Duodenal mucosa (tissue), 2 donors: Measurements from ENCODE around the gene NR2C1.
"Not testable (repeated sequence)": the region's sequence is repeated elsewhere in the genome, so short reads cannot be mapped to it uniquely, and the experiment has no call there.

Experiments used
- H3K27ac ChIP-seq: one replicate; pipeline ENCODE4 v1.7.0; 2013; ENCODE audit warnings: low read depth, low read length
- H3K27me3 ChIP-seq, 2 donors: one replicate each; pipeline ENCODE4 v1.7.0; 2013; ENCODE audit warnings: low read length in 2 of 2, control low read depth in 1 of 2; ENCODE audit not compliant: insufficient read depth in 2 of 2, control insufficient read depth in 1 of 2
- H3K36me3 ChIP-seq, 2 donors: one replicate each; pipeline ENCODE4 v1.7.0; 2013; ENCODE audit warnings: low read length in 2 of 2, control low read depth in 1 of 2; ENCODE audit not compliant: insufficient read depth in 2 of 2, control insufficient read depth in 1 of 2
- H3K4me1 ChIP-seq, 2 donors: one replicate each; pipeline ENCODE4 v1.7.0; 2013; ENCODE audit warnings: low read length in 2 of 2, control low read depth in 1 of 2; ENCODE audit not compliant: insufficient read depth in 2 of 2, control insufficient read depth in 1 of 2
- H3K4me3 ChIP-seq, 2 donors: one replicate each; pipeline ENCODE4 v1.7.0; 2013; ENCODE audit warnings: low read length in 2 of 2, low read depth in 1 of 2
- H3K9ac ChIP-seq, 2 donors: one replicate each; pipeline ENCODE4 v1.7.0; 2013; ENCODE audit warnings: low read length in 2 of 2, low read depth in 1 of 2
- H3K9me3 ChIP-seq, 2 donors: one replicate each; pipeline ENCODE4 v1.7.0; 2013; ENCODE audit warnings: low read length in 2 of 2, control low read depth in 1 of 2; ENCODE audit not compliant: control insufficient read depth in 1 of 2

NR2C1 gene

DNA sequence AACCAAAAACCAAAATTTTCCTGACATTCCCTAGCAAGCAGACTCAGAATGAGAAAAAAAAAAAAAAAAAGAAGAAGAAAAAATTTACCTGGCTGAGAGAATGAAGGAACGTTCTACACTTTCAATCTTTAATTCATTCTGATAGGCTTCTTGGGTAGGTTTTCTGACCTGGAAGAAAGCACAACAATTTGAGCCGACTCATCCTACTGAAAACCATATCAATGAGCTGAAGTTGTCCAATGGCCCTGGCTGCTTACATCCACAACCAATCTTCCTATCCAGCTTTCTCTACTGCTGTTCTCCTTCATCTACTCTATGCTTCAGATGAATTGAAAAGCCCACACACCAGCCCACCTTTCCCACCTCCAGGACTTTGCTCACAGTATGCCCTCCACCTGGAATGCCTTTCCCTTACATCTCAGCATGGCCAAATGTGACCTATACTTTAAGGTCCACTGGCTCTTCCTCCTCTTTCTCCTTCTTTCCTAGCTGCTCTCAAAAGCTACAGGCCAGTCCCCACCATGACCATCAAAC, 31.6 kb upstream of the NR2C1 start:
- H3K36me3 ChIP-seq: no peaks in the 10 kb centered on the region

DNA sequence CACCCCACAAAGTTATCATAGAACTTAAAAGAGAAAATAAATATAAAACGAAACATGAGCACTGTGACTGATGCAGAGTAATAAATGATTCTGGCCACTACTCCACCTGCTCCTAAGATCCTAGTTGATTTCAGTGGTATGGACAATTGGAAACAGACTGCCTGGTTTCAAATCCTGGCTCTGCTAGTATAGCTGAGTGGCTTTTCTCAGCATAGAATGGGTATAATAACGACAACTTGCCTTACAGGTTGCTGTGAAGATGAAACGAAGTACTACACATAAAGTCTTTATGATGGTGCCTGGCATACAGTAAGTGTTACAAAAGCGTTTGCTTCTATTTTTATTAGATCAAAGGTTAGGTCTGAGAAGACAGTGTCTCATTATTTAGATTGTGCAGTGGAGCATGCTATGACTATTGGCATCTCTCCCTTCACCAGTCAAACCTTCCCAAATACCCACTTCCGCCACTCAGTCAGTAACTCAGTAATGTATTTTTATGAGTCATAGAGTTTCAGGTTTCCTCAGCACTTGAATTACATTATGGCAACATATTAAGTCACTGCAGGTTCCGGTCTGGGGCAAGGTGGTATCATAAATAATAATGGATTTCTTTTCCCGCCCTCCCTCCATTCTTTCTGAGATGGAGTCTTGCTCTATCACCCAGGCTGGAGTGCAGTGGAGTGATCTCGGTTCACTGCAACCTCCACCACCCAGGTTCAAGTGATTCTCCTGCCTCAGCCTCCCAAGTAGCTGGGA, 29.7 kb upstream of the NR2C1 start:
- Histone ChIP-seq H3K9ac (no peak overlapping the region), H3K4me3 (no peak overlapping the region), H3K36me3 (no peaks in the 10 kb centered on the region), H3K4me1 (peaks cover 5 to 12% of the 10 kb centered on the region in 2 donors), H3K9me3 (no peaks in the 10 kb centered on the region), H3K27me3 (no peaks in the 10 kb centered on the region), H3K27ac (no peak overlapping the region)

More for the DNA sequence above, 31.6 kb upstream of the NR2C1 start:
- H3K4me3 ChIP-seq: no peak overlapping the region
- no peaks in the 10 kb centered on the region for H3K9me3 ChIP-seq
- H3K27ac ChIP-seq: no peak overlapping the region
- H3K4me1 ChIP-seq: peaks cover 0 to 7% of the 10 kb centered on the region in 2 donors
- no peak overlapping the region for H3K9ac ChIP-seq
- no peaks in the 10 kb centered on the region for H3K27me3 ChIP-seq

DNA sequence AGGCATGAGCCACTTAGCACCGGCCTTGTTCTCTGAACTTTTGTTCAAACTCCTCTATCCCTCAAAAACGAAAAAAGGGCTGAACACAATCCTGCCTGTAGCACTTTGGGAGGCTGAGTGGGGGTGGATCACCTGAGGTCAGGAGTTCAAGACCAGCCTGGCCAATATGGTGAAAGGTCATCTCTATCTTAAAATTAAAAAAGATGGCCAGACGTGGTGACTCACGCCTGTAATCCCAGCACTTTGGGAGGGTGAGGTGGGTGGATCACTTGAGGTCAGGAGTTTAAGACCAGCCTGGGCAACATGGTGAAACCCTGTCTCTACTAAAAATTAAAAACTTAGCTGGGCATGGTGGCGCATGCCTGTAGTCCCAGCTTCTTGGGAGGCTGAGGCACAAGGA, 28.5 kb upstream of the NR2C1 start:
- H3K36me3 ChIP-seq, H3K4me3 ChIP-seq, H3K27me3 ChIP-seq, H3K9me3 ChIP-seq, H3K9ac ChIP-seq, H3K27ac ChIP-seq: not testable (repeated sequence)
- H3K4me1 ChIP-seq: peaks cover 8 to 19% of the 10 kb centered on the region in 2 donors

DNA sequence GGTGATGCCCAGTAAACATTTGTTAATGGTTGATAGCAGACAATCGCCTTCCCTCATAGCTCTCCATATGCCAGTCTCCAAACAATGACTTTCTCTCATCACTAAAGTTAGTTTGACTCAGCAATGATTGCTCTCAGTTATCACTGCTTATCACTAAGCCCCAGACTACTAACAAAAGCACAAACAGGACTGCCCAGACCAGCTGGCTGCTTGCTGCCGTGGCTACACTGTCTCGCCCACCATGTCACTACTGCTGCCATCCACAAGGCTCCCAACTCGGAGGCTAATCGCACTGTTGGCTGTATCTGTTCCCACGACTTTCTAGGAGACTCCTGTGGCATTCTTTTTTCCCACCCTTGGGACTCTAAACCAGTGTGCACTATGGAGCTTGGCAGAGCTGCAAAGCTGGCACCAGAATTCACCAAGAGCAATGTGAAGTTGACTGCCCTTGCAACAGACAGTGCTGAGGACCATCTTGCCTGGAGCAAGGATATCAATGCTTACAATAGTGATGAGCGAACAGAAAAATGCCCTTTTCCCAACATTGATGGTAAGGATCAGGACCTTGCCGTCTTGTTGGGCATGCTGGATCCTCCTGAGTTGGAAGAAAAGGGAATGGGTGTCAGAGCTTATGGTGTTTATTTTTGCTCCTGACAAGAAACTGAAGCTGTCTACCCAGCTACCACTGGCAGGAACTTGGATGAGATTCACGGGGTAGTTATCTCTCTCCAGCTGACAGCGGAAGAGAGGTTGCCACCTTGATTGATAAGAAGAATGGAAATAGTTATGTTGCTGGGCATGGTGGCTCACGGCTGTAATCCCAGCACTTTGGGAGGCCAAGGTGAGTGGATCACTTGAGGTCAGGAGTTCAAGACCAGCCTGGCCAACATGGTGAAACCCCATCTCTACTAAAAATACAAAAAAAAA, 27.1 kb upstream of the NR2C1 start:
- Histone ChIP-seq H3K36me3 (no peaks in the 10 kb centered on the region), H3K27ac (no peak overlapping the region)

DNA sequence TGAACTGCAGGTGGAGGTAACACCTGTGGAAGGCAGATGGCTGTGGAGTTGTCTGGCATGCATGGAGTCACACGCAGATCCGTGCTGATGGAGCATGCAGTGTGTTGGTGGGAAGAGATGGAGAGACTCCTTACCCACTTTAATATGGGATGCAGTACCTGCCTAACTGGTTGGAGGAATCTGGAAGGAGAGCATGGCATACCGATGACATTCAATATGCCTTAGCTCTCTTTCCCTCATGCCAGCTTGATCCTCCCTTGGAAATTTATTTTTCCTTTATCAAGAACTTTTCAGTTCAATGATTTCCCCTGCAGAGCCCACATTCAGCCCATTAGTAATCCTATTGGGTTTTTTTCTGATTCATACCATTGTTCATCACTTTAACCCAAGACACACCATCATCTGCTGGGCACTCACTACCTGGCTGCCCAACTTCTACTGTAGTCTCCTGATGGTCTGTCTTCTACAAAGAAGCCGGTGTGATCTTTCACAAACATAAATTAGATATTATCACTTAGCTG, 25.9 kb upstream of the NR2C1 start:
- no peaks in the 10 kb centered on the region for H3K36me3 ChIP-seq
- H3K9me3 ChIP-seq: no peaks in the 10 kb centered on the region
- H3K27ac ChIP-seq: no peak overlapping the region
- no peaks in the 10 kb centered on the region for H3K27me3 ChIP-seq
- no peak overlapping the region for H3K9ac ChIP-seq
- no peak overlapping the region for H3K4me3 ChIP-seq
- H3K4me1 ChIP-seq: peaks cover 8 to 25% of the 10 kb centered on the region in 2 donors

More for the DNA sequence above, 27.1 kb upstream of the NR2C1 start:
- Histone ChIP-seq H3K27me3 (no peaks in the 10 kb centered on the region), H3K4me3 (no peak overlapping the region), H3K4me1 (peaks cover 8 to 25% of the 10 kb centered on the region in 2 donors), H3K9me3 (no peaks in the 10 kb centered on the region), H3K9ac (no peak overlapping the region)

DNA sequence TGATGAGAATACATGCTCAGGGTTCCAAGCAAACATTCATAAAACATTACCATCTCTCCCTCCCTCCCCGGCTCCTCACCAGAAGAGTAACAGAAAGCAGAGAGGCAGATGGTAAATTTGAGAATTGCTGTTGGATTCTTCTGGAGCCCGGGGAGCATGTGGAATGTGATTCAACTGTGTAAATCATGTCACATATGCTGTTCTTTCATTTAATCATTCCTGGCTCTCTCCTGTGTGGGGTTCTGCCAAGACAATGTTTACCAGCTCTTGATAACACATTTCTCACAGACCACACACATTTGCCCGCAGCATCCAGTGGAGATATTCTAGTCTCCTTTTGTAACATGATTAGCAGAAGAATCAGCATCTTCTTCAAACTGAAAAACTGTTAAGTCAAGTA, 23.4 kb upstream of the NR2C1 start:
- no peaks in the 10 kb centered on the region for H3K27me3 ChIP-seq
- H3K9me3 ChIP-seq: no peaks in the 10 kb centered on the region
- no peak overlapping the region for H3K4me3 ChIP-seq
- no peak overlapping the region for H3K9ac ChIP-seq
- H3K27ac ChIP-seq: no peak overlapping the region
- peaks cover 0 to 4% of the 10 kb centered on the region in 2 donors for H3K36me3 ChIP-seq
- H3K4me1 ChIP-seq: peaks cover 8 to 18% of the 10 kb centered on the region in 2 donors

DNA sequence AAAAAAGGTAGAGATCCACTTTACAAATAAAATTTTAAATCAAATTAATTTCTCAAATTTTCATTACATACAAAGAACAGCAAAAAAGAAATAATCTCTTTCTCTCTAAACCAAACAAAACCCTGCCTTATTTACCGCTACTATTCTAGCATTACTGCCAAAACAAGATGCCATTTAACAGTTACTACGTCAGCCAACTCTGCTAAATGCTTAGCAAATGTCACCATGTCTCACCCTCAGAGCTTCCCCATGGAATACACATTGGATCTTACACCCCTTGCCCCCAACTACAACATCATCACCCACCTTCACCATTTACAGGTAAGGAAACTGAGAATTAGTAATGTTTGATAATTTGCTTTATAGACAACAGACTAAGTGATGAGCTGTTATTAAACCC, 23.0 kb upstream of the NR2C1 start:
- Histone ChIP-seq H3K27ac (no peak overlapping the region), H3K36me3 (peaks cover 0 to 4% of the 10 kb centered on the region in 2 donors), H3K27me3 (no peaks in the 10 kb centered on the region)

DNA sequence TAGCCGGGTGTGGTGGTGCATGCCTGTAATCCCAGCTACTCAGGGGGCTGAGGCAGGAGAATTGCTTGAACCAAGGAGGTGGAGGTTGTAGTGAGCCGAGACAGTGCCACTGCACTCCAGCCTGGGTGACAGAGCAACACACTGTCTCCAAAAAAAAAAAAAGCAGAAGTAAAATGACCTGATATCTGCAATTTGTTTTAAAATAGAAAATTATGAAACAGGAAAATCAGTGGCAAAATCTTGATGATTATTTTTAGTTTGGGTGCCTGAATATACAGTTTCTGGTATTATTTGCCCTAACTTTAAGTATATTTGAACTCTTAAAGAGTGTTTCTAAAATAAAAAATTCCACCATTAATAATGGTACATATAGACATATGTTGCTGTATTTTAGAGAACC, 22.4 kb upstream of the NR2C1 start:
- not testable (repeated sequence) for H3K27ac ChIP-seq, H3K27me3 ChIP-seq, H3K4me3 ChIP-seq, H3K9me3 ChIP-seq, H3K36me3 ChIP-seq, H3K9ac ChIP-seq
- peaks cover 8 to 18% of the 10 kb centered on the region in 2 donors for H3K4me1 ChIP-seq

More for the DNA sequence above, 23.0 kb upstream of the NR2C1 start:
- H3K4me3 ChIP-seq: no peak overlapping the region
- no peak overlapping the region for H3K9ac ChIP-seq
- H3K9me3 ChIP-seq: no peaks in the 10 kb centered on the region
- H3K4me1 ChIP-seq: peaks cover 8 to 18% of the 10 kb centered on the region in 2 donors

DNA sequence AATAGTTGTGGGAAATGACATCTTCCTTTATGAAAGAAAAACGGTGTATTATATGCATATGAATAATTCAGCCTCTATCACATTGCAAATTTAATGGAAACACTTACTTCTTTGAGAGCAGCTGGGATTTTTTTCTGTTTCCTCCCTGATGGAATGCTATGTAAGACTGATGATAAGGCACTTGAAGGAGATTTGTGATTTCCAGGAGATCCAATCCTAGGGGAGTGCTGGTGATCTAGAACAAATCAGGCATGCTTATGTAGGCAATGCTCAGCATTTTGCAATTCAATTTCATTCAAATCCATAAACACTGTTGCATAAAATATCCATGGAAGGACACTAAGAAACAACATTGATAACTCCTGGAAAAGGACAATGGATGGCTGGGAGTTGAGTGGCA, 16.0 kb upstream of the NR2C1 start:
- Histone ChIP-seq H3K27me3 (no peaks in the 10 kb centered on the region), H3K4me3 (no peak overlapping the region), H3K9me3 (no peaks in the 10 kb centered on the region), H3K36me3 (peaks cover 0 to 4% of the 10 kb centered on the region in 2 donors), H3K9ac (no peak overlapping the region), H3K4me1 (peaks cover 0 to 6% of the 10 kb centered on the region in 2 donors), H3K27ac (no peak overlapping the region)

DNA sequence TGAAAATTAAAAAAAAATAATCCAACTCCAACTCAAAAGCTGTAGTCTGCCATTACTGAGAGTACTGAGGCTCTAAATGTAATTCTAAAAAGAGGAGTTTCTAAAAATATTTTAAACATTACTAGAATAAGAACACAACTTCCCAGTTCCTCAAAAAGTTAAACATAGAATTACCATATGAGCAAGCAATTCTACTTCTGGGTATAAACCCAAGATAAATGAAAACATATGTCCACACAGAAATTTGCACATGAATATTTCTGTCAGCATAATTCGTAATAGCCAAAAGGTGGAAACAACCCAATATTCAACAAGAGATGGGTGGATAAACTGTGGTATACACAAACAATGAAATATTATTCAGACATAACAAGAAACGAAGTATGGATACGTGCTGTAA, 15.0 kb upstream of the NR2C1 start:
- H3K36me3 ChIP-seq: peaks cover 0 to 4% of the 10 kb centered on the region in 2 donors
- H3K9ac ChIP-seq: no peak overlapping the region

More for the DNA sequence above, 15.0 kb upstream of the NR2C1 start:
- no peak overlapping the region for H3K27ac ChIP-seq
- no peaks in the 10 kb centered on the region for H3K27me3 ChIP-seq
- H3K4me3 ChIP-seq: no peak overlapping the region
- H3K9me3 ChIP-seq: no peaks in the 10 kb centered on the region
- peaks cover 6 to 7% of the 10 kb centered on the region in 2 donors for H3K4me1 ChIP-seq
